Activated CD8-positive, alpha-beta memory T cell treated with anti-CD3 and anti-CD28 coated beads, Interleukin-2, amount 50 U/mL, for 4 hours (primary cell): ENCODE measurements around the gene SSH2.

Experiments
- DNase-seq: peaks from one replicate; pipeline ENCODE4 v3.0.0-alpha.2; 2020

SSH2 gene

GRCh38 chr17:29620779-29621500 lies 309.1 kb downstream of the SSH2 start:
- DNase-seq: no peak

DNA sequence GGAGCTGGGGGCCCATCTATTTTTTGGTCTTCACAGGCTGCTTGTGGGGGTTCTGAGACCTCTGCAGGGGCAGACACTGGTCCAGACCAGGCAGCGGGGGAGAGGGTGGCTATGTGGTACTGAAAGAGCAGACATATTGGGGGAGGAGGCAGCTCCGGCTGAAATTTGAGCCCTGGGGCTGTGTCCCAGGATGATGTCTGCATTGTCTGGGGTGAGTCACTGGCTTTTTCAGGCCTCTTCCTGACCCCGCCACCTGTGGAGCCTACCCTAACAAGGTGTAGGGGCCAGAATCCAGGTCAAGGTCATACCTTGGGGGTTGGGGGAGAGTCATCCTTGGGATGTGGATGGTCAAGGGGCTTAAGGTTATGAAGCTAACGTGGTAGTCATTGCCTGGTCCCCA lies 309.8 kb downstream of the SSH2 start:
- DNase-seq: no peak

DNA sequence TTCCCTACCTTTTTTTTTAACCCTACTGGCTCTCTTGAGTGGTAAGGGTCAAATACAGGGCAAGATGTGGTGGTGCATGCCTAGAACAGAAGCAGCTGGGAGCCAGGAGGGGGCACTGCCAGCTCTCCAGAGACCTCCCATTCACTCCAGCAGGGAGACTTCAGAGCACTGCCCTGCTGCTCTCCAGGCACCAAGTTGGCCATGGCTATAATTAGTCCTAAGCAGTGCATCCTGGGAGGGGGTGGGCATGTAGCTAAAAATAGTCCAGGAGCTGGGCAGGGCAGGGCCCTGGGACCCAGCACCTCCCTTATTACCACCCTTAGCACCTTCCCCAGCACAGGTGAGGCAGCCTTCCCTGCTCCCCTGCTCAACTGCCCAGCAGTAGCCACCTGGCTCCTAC lies 310.8 kb downstream of the SSH2 start:
- no peak for DNase-seq

GRCh38 chr17:29618272-29619065 lies 311.6 kb downstream of the SSH2 start:
- DNase-seq: no peak

- DNase-seq: peak; percentile 92
These were observed 312.4 kb downstream of the SSH2 start for GRCh38 chr17:29617481-29618271.

DNA sequence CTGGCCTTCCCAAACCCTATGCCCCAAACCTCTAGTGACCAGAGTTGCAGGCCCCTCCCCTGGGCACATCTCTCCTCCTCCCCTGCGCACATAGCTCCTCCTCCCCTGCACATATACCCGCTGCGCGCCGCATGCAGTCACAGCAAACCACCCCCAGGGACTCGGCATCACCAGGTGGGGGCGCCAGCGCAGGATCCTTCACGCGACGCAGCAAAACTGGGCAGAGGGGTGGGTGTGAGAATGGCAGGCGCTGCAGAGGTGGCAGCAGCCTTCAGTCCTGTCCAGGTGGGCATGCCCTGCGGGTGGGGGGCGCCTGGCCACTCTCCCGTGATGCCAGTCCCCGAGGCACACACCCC lies 312.9 kb downstream of the SSH2 start:
- peak; percentile 88 for DNase-seq

- DNase-seq: no peak
These were observed 313.6 kb downstream of the SSH2 start for GRCh38 chr17:29616300-29617048.

DNA sequence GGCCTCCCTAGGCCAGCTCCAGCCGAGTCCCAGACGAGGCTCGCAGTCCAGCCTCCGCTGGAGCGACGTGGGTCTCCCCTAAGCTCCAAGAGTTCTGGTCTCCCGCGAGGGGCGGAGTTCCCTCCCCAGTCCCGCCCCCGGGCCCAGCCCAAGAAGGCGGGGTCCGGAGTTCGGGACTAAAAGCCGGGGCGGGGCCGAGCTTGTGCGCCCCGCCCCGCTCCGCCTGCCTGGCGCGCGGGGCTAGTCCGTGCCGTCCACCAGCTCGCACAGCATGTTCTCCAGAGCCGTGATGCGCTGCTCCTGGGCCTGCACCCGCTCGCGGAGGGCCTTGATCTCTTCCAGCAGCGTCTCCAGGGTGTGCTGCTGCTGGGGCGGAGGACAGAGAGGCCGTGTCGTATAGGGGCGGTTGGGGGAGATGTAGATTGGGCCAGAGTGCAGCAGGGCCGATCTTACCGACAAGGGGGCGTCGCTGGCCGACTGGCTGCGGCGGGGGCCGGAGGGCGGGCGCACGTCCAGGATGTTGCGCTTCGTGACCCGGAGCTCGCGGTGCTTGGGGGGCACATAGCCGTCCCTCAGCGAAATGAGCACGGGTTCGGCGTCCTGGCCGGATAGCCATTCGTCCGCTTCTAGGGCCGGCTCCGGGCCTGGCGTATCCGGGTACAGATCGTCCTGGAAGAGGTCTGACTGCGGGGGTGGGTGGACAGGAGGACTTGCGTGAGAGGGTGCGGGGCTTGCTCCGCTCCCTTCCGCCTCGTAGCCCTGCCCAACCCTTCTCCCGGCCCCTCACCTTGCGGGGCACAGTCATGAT lies 314.3 kb downstream of the SSH2 start:
- DNase-seq: peak; percentile 84

- DNase-seq: peak; percentile 61
These were observed 315.0 kb downstream of the SSH2 start for GRCh38 chr17:29615048-29615385.

- DNase-seq: no peak
These were observed 315.5 kb downstream of the SSH2 start for GRCh38 chr17:29614349-29615047.

DNA sequence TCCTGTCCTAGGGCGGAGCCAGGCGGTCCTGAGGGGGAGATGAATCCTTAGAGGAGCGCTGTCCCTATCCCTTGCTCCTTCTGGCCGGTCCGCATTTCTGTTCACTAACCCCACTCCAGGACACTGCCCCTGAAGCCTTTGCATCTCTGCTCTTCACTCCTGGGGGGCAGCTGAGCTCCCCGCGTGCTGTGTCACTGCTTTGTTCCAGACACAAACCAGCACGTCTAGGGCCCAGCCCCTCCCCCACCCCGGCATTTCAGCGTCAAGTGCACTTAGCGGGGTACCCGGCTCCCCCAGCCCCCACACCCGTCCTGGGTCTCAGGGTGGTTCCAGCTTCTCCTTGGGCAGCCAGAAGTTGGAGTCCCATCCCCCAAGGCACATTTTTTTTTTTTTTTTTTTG lies 316.2 kb downstream of the SSH2 start:
- DNase-seq: no peak

GRCh38 chr17:29613352-29613837 lies 316.6 kb downstream of the SSH2 start:
- DNase-seq: peak; percentile 94

GRCh38 chr17:29612404-29613280 lies 317.4 kb downstream of the SSH2 start:
- DNase-seq: no peak

DNA sequence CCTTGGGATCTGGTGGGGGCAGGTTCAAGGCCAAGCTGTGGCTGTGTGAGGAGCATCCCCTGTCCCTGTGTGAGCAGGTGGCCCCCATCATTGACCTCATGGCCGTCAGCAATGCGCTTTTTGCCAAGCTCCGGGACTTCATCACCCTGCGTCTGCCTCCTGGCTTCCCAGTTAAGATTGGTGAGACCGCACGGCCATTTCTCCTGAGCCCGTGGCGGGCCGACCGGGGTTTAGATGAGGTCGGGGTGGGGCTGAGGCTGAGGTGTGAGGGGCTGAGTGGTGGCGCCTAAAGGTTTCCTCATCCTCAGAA lies 318.0 kb downstream of the SSH2 start:
- no peak for DNase-seq

GRCh38 chr17:29611351-29612093 lies 318.5 kb downstream of the SSH2 start:
- no peak for DNase-seq

GRCh38 chr17:29610395-29610794 lies 319.6 kb downstream of the SSH2 start:
- no peak for DNase-seq

GRCh38 chr17:29608986-29609385 lies 321.0 kb downstream of the SSH2 start:
- no peak for DNase-seq

GRCh38 chr17:29607557-29608195 lies 322.4 kb downstream of the SSH2 start:
- no peak for DNase-seq

DNA sequence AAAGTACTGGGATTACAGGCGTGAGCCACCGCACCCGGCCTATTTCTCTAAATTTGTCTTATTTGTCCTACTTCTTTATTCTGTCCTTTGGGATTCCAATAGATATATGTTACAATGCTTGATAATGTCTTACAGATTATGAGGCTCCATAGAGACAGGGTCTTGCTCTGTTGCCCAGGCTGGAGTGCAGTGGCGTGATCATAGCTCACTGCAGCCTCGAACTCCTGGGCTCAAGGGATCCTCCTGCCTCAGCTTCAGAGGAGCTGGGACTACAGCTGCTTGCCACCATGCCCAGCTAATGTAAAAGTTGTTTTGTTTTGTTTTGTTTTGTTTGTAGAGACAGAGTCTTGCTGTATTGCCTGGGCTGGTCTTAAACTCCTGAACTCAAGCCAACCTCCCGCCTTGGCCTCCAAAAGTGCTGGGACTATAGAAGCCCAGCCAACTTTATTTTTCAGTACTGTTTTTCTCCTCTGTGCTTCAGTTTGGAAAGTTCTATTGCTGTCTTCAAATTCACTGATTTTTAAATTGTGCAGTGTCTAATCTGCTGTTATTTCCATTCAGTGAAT lies 326.8 kb downstream of the SSH2 start:
- no peak for DNase-seq
